ENCODE data around the gene GINS1.

- TF ChIP-seq CTCF (IDR thresholded peaks at IDR 0.05) (no peak), POLR2A (IDR thresholded peaks at IDR 0.05) (no peak)
Observed at GRCh38 chr20:25447671-25448070, 40.2 kb downstream of the GINS1 start.

All from ovary (tissue), 3 donors.